Esophagus squamous epithelium (tissue), 4 donors: Measurements from ENCODE around the gene GAS2L2.

Experiments used
- CTCF ChIP-seq, 6 experiments: fragments of 450-650 bp in 4 of 6; fragments of 200-600 bp in 2 of 6; sonication (generic) in 2 of 6; IDR thresholded peaks; one replicate each; pipeline ENCODE4 v1.5.1; 2016 to 2019; ENCODE audit warnings: antibody characterized with exemption in 6 of 6, mild to moderate bottlenecking in 4 of 6, moderate library complexity in 4 of 6
- POLR2A ChIP-seq, 4 donors: fragments of 450-650 bp; IDR thresholded peaks; one replicate each; pipeline ENCODE4 v1.6.1; 2017; ENCODE audit warnings: antibody characterized with exemption in 4 of 4, mild to moderate bottlenecking in 4 of 4, moderate library complexity in 3 of 4

GRCh38 chr17:35763767-35764122, 10.7 kb upstream of the GAS2L2 start:
- TF ChIP-seq CTCF (IDR thresholded peaks at IDR 0.05) (no peak), POLR2A (IDR thresholded peaks at IDR 0.05) (no peak)
